Sciatic nerve (tissue), 1 donor: ENCODE results near the gene SLC16A14. TPM values are rescaled to one million over a fixed set of nuclear protein-coding genes. Genes with fewer than 3 reads are reported as not detected.

Experiments
- total RNA-seq: library from RNA; stranded (reverse); fragmentation: NEBNext Ultra II Directional; extraction: Animal tissue kit (Norgen Biotek cat#: 25700); gene quantifications from one replicate; pipeline ENCODE4 v1.2.1, GENCODE V29; 2021
- donor health status: DM: no; HTN: no; CAD: no.

SLC16A14 gene
- total RNA-seq, 1 donor from 2014 or later, result 7.4 TPM

Other genes with a start within 250 kb of the SLC16A14 start
- 235 TPM for gene TRIP12, start 146.9 kb downstream of the SLC16A14 start, total RNA-seq
- 3.2 TPM for gene FBXO36, start 146.4 kb downstream of the SLC16A14 start, total RNA-seq
- gene SP110, start 151.1 kb upstream of the SLC16A14 start, total RNA-seq, result 40.5 TPM
- 4.4 TPM for gene SP140, start 156.8 kb upstream of the SLC16A14 start, total RNA-seq